NOMO-1 treated with DMSO at 0.1 percent for 48 hours (cell line): Measurements from ENCODE around the gene AHSA1.
"Not testable (repeated sequence)": the region's sequence is repeated elsewhere in the genome, so short reads cannot be mapped to it uniquely, and the experiment has no call there.

Source experiments
- DNase-seq: peaks from one replicate; lab custom pipeline; 2025; ENCODE audit not compliant: unreplicated experiment; lab: John Stamatoyannopoulos, UW

The AHSA1 gene

DNA sequence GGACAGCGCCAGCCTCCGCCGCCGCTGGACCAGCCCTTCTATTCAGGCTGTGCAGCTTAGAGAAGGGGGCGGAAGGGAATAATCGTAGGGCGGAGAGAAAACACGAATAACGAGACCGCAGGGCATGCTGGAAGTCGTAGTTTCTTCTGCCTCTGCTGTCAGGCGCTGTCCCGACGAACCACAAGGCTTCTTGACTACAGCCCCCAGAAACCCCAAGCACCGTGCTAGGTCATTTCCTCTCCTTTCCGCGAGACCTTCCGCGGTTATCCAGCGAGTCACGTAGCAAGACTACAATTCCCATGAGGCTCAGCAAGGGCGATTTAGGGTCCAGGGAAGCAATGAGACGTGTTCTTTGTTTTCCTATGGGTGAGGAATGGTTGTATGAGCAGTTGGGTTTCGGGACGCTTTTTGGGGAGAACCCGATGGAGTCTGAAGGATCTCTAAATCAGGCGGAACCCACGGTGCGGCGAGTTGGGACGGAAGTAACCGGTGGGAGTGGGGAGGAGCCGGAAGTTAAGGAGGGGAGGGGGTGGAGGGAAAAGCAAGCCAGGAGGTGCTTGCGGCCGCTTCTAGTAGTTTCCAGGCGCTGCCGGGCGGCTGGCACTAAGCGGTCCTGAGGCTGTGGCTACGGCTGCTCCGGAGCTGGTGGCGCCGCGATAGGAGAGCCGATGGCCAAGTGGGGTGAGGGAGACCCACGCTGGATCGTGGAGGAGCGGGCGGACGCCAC is at the start of gene AHSA1, which contains the start of gene VIPAS39:
TSS of gene AHSA1 (plus strand) at position 572 of the 727 bp plus-strand sequence. CDS start at position 669, 97 bp downstream.
TSS of gene VIPAS39 (minus strand) at position 80 of the 727 bp plus-strand sequence. CDS start 3,499 bp downstream, outside the sequence.
- DNase-seq, result peak; percentile 99

- DNase-seq, result peak; percentile 34
Observed at GRCh38 chr14:77409131-77409533, 48.8 kb upstream of the AHSA1 start.

- DNase-seq, result not testable (repeated sequence)
Observed at GRCh38 chr14:77415403-77416030, 42.4 kb upstream of the AHSA1 start.

GRCh38 chr14:77416098-77416497 is 41.8 kb upstream of the AHSA1 start:
- DNase-seq, result not testable (repeated sequence)

GRCh38 chr14:77416836-77417235 is 41.1 kb upstream of the AHSA1 start:
- DNase-seq, result peak; percentile 34

GRCh38 chr14:77421201-77421600 is 36.7 kb upstream of the AHSA1 start:
- DNase-seq, result no peak

DNA sequence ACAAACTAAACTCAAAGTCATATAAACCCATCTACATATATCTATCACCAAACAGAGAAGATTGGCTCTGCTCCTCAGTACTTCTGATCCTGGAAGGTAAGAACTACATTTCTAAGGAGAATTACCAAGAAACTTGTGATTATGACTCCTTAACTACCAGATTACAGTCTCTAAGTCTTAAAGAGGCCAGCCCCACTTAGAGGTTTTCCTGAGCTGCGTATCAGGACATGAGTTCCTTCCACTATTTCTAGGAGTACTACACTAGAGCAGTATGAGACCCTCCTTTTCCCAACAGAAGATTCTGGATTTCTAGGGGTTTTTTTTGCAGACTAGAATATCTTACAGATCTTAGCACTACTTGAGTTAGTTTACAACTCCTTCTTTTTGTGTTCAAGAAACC is 34.5 kb upstream of the AHSA1 start, which contains the start of gene NOXRED1:
TSS of gene NOXRED1 (minus strand) at position 101 of the 400 bp plus-strand sequence. CDS start 634 bp downstream, outside the sequence.
- DNase-seq, result no peak

- DNase-seq, result no peak
Observed at GRCh38 chr14:77424862-77425261, 33.0 kb upstream of the AHSA1 start.

GRCh38 chr14:77426396-77426795 is 31.5 kb upstream of the AHSA1 start:
- no peak for DNase-seq

GRCh38 chr14:77436042-77436441 is 21.9 kb upstream of the AHSA1 start:
- no peak for DNase-seq

- DNase-seq, result no peak
Observed at GRCh38 chr14:77438596-77438995, 19.3 kb upstream of the AHSA1 start.

GRCh38 chr14:77439861-77440260 is 18.0 kb upstream of the AHSA1 start:
- DNase-seq, result no peak

DNA sequence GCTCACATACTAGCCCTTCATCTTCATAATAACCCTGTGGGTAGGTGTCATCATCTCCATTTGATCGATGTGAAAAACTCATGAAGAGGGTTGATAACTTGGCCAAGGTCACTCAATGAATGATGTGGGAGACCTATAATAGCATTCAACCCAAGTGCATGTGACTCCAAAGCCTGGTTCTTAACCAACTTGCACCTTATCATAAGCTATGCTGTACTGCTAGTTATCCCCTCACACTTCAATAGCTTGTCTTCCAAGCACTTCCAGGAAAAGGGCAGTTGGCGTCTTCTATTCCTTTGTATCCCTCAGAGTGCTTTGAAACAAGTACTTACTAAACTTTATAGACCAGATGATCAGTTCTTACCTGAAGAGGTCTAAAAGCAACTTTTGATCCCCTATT is 15.7 kb upstream of the AHSA1 start:
- no peak for DNase-seq

DNA sequence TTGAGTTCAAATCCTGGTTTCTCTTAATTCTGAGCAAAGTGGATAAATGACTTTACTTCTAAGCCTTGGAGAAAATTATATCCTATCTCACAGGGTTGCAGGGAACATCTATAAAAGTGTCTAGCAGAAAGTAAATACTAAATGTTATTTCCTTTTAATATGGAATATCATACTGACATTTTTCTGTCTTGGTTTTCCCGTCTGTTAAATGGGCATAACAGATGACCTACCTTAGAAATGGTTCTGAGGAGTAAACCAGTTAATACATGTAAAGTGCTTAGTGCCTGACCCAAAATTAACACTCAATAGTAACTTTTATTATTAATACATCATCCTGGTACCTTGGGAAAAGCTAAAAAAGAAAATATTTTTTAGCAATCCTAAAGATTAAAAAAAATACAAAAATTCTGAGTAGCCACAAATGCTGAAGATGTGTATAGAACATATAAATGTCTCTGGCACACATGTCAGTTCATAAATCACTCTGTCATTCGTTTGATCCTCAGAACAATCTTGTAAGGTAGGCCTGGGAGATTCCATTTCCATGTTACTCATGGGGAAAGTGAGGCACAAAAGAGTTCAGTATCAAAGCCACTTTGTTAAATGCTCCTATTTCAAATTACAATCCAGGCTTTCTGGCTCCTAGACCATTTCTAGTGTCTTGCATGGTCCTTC is 1.8 kb upstream of the AHSA1 start:
- DNase-seq, result no peak

- no peak for DNase-seq
Observed at GRCh38 chr14:77457115-77457521, 775 bp upstream of the AHSA1 start.

DNA sequence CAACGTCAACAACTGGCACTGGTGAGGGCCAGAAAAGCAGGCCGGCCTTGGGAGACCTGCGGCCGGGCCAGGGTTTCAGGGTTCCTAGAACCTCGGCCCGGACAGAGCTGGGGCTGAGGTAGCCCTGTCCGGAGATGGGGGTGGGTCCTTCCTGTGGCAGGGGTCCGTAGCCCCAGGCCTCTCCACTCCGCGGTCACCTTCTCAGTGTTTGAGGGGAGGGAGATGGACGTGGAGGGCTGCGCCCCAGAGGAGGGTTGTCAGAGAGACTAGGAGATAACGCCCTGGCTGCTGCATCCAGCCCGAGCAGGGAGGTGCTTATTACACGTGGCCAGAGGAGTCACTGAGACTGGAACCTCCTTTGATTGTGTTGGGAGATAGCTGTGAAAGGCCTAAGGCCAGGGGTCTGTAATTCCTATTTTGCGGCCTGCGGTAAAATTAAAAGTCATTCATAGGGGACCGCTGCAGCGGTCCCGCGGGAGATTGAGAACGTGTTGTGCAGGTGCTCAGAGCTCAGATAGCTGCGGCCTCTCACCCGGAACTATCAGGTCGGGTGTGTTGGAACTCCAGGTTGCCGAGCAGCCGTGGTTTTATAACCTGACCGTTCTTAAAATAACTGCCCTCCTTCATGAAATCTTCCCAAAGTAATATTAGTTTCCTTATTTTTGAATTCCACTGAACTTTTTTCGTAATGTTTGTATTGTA is 507 bp downstream of the AHSA1 start:
- DNase-seq, result peak; percentile 12

DNA sequence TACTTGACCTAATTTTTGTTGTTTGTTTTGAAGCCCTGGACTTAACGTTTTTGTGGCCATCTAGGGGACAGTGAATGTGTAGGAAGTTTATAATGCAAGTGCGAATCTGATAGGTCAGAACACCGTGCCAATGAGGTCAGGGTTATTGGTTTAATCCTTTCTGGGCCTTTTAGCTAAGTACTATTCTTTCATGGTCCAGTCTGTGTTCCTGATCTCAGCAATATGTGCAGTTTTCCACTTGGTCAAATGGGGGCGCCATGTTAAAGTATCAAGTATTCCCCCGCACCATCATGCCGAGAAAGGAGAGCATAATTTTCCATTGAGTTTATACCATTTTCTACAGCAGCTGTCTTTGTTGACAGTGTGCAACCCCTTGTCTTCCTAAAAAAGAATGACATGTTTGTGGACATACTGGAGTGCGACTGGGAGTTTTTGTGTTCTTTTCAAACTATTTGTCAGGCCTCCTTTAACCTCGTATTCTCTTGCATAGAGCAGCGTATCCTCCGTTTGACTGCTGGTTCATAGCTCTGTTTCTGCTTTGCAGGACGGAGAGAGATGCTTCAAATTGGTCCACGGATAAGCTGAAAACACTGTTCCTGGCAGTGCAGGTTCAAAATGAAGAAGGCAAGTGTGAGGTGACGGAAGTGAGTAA is 1.3 kb downstream of the AHSA1 start:
- peak; percentile 61 for DNase-seq

GRCh38 chr14:77467801-77468200 is 9.9 kb downstream of the AHSA1 start:
- DNase-seq, result no peak

GRCh38 chr14:77469067-77469505 is 11.2 kb downstream of the AHSA1 start:
- no peak for DNase-seq

GRCh38 chr14:77469539-77469938 is 11.6 kb downstream of the AHSA1 start:
- DNase-seq, result no peak
